NCI-H2171 (cell line): ENCODE data around the gene CRP.
"Not testable (repeated sequence)": the region's sequence is repeated elsewhere in the genome, so short reads cannot be mapped to it uniquely, and the experiment has no call there.

Experiments
- DNase-seq: peaks from one replicate; lab custom pipeline; 2025; lab: John Stamatoyannopoulos, UW

The CRP gene

GRCh38 chr1:159699653-159700052 lies 14.7 kb downstream of the CRP start:
- DNase-seq = no peak

- no peak for DNase-seq
Observed at GRCh38 chr1:159699246-159699645, 15.1 kb downstream of the CRP start.

GRCh38 chr1:159687511-159687910 lies 26.9 kb downstream of the CRP start:
- DNase-seq = no peak

GRCh38 chr1:159686599-159687299 lies 27.6 kb downstream of the CRP start:
- DNase-seq = no peak

GRCh38 chr1:159678939-159679338 lies 35.5 kb downstream of the CRP start:
- no peak for DNase-seq

GRCh38 chr1:159675046-159675445 lies 39.3 kb downstream of the CRP start:
- no peak for DNase-seq

- DNase-seq = not testable (repeated sequence)
Observed at GRCh38 chr1:159672390-159672789, 42.0 kb downstream of the CRP start.

GRCh38 chr1:159669338-159669737 lies 45.1 kb downstream of the CRP start:
- DNase-seq = no peak

- DNase-seq = no peak
Observed at GRCh38 chr1:159668739-159669138, 45.6 kb downstream of the CRP start.

- no peak for DNase-seq
Observed at GRCh38 chr1:159664247-159664646, 50.1 kb downstream of the CRP start.

GRCh38 chr1:159663552-159663951 lies 50.8 kb downstream of the CRP start:
- DNase-seq = no peak
